H1 (cell line): Measurements from ENCODE around the gene WWP2.
"Not testable (repeated sequence)": the region's sequence is repeated elsewhere in the genome, so short reads cannot be mapped to it uniquely, and the experiment has no call there.

ENCODE experiments used
- CREB1 ChIP-seq: IDR thresholded peaks from 2 replicates; pipeline ENCODE4 v1.6.1; 2012; ENCODE audit warnings: inconsistent platforms
- EZH2 ChIP-seq: fragments of 200-600 bp; sonication (generic); IDR thresholded peaks from 2 replicates; pipeline ENCODE4 v1.7.1; 2012; ENCODE audit warnings: low read depth, mild to moderate bottlenecking, moderate library complexity, low read length, inconsistent platforms; ENCODE audit not compliant: severe bottlenecking
- NANOG ChIP-seq: IDR thresholded peaks from 2 replicates; pipeline ENCODE4 v1.6.1; 2011; ENCODE audit warnings: low read length, low read depth, mild to moderate bottlenecking, inconsistent platforms; ENCODE audit not compliant: insufficient read depth, poor library complexity, severe bottlenecking
- NRF1 ChIP-seq: IDR thresholded peaks from 2 replicates; pipeline ENCODE4 v1.6.1; 2011; ENCODE audit warnings: mild to moderate bottlenecking, low read depth, low read length, improper control_type of control experiment
- POLR2A ChIP-seq, 2 experiments: IDR thresholded peaks; 1 replicate in 1 of 2; 2 replicates in 1 of 2; pipeline ENCODE4 v1.6.1; 2011; ENCODE audit warnings: low read depth in 2 of 2, low read length in 2 of 2, mild to moderate bottlenecking in 2 of 2; ENCODE audit errors: control extremely low read depth in 1 of 2
- SP2 ChIP-seq: IDR thresholded peaks from 2 replicates; pipeline ENCODE4 v1.6.1; 2012; ENCODE audit warnings: mild to moderate bottlenecking, low read length, inconsistent platforms
- TF ChIP-seq, protein P1 (sequence below), 3 experiments: IDR thresholded peaks; 1 replicate in 2 of 3; 2 replicates in 1 of 3; pipeline versions ENCODE4 v1.5.1 to v1.6.1; 2011; ENCODE audit warnings: low read length in 3 of 3, mild to moderate bottlenecking in 3 of 3, inconsistent platforms in 2 of 3, low read depth in 1 of 3, moderate library complexity in 1 of 3; ENCODE audit not compliant: insufficient read depth in 1 of 3; ENCODE audit errors: control extremely low read depth in 1 of 3
- TF ChIP-seq, protein P2 (sequence below): IDR thresholded peaks from 2 replicates; pipeline ENCODE4 v1.6.1; 2011; ENCODE audit warnings: low read length, improper control_type of control experiment
- TF ChIP-seq, protein P3 (sequence below): IDR thresholded peaks from 2 replicates; pipeline ENCODE4 v1.6.1; 2012; ENCODE audit warnings: inconsistent platforms

DNA sequence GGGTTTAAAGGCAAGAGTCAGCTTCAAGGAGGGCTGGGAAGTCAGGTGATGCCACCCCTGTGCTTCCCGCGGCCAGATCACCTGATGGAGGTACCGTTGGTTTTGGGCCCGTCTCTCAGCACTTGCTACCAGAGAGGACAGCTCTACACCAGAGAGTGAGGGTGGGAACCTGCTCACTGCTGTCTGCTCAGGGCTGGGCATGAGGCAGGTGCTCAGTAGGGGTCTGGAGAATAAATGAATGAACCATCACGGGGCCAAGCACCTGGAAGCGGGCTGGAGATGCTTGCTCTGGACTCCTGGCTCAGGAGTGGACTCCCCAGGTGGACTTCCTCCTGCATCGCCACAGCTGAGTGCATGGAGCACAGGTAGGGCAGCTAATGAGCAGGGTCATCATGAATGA lies 210.0 kb downstream of the WWP2 start:
- TF ChIP-seq, protein P1, sequence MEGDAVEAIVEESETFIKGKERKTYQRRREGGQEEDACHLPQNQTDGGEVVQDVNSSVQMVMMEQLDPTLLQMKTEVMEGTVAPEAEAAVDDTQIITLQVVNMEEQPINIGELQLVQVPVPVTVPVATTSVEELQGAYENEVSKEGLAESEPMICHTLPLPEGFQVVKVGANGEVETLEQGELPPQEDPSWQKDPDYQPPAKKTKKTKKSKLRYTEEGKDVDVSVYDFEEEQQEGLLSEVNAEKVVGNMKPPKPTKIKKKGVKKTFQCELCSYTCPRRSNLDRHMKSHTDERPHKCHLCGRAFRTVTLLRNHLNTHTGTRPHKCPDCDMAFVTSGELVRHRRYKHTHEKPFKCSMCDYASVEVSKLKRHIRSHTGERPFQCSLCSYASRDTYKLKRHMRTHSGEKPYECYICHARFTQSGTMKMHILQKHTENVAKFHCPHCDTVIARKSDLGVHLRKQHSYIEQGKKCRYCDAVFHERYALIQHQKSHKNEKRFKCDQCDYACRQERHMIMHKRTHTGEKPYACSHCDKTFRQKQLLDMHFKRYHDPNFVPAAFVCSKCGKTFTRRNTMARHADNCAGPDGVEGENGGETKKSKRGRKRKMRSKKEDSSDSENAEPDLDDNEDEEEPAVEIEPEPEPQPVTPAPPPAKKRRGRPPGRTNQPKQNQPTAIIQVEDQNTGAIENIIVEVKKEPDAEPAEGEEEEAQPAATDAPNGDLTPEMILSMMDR (IDR thresholded peaks at IDR 0.05; ENCODE audit: control extremely low read depth in 1 of 3, insufficient read depth in 1 of 3, low read depth in 1 of 3, low read length in 3 of 3) = not testable (repeated sequence)
- TF ChIP-seq NRF1; POLR2A (IDR thresholded peaks at IDR 0.05; ENCODE audit: control extremely low read depth in 1 of 2, low read depth in 2 of 2, low read length in 2 of 2); EZH2; NANOG; SP2; CREB1: not testable (repeated sequence)
- TF ChIP-seq, protein P2, sequence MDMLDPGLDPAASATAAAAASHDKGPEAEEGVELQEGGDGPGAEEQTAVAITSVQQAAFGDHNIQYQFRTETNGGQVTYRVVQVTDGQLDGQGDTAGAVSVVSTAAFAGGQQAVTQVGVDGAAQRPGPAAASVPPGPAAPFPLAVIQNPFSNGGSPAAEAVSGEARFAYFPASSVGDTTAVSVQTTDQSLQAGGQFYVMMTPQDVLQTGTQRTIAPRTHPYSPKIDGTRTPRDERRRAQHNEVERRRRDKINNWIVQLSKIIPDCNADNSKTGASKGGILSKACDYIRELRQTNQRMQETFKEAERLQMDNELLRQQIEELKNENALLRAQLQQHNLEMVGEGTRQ = not testable (repeated sequence)
- TF ChIP-seq, protein P3, sequence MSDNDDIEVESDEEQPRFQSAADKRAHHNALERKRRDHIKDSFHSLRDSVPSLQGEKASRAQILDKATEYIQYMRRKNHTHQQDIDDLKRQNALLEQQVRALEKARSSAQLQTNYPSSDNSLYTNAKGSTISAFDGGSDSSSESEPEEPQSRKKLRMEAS = not testable (repeated sequence)
